K562 (cell line): ENCODE data around the gene VAPB. TPM values are rescaled to one million over a fixed set of nuclear protein-coding genes. Genes with fewer than 3 reads are reported as not detected.

Experiments
- BCOR ChIP-seq: fragments of 450-650 bp; IDR thresholded peaks from 2 replicates; pipeline ENCODE4 v1.6.1; 2016
- NFIX ChIP-seq: fragments of 250-450 bp; sonication (Bioruptor Pico); IDR thresholded peaks from 2 replicates; pipeline ENCODE4 v1.4.0; 2020; ENCODE audit warnings: low read depth, mild to moderate bottlenecking, moderate library complexity
- SMARCA5 ChIP-seq: fragments of 450-650 bp; IDR thresholded peaks from 2 replicates; pipeline ENCODE4 v1.6.1; 2016
- TAF9B ChIP-seq: fragments of 450-650 bp; IDR thresholded peaks from 2 replicates; pipeline ENCODE4 v1.6.1; 2018; ENCODE audit warnings: mild to moderate bottlenecking; ENCODE audit not compliant: partially characterized antibody
- TEAD4 ChIP-seq, 2 experiments: sonication (generic) in 1 of 2; formaldehyde crosslinking in 1 of 2; IDR thresholded peaks; 2 replicates each; pipeline versions ENCODE4 v1.6.1 to v1.8.0; 2012 to 2022; ENCODE audit warnings: borderline replicate concordance in 1 of 2, inconsistent platforms in 1 of 2, low read length in 1 of 2, mild to moderate bottlenecking in 1 of 2, missing genetic modification reagents in 1 of 2
- TRIM28 ChIP-seq: fragments of 450-650 bp; IDR thresholded peaks from 2 replicates; pipeline ENCODE4 v1.6.1; 2017
- ZBTB17 ChIP-seq: fragments of 450-650 bp; formaldehyde crosslinking; IDR thresholded peaks from 2 replicates; pipeline ENCODE4 v1.4.0; 2020; ENCODE audit warnings: mild to moderate bottlenecking
- ZBTB9 ChIP-seq: fragments of 450-650 bp; formaldehyde crosslinking; IDR thresholded peaks from 2 replicates; pipeline ENCODE4 v1.4.0; 2020; ENCODE audit warnings: mild to moderate bottlenecking, moderate library complexity
- ZFP1 ChIP-seq: fragments of 450-650 bp; formaldehyde crosslinking; IDR thresholded peaks from 2 replicates; pipeline ENCODE4 v1.4.0; 2020; ENCODE audit warnings: mild to moderate bottlenecking, mixed read lengths
- ZNF407 ChIP-seq: fragments of 450-650 bp; IDR thresholded peaks from 2 replicates; pipeline ENCODE4 v1.6.1; 2016; ENCODE audit warnings: low read depth
- ZNF592 ChIP-seq: fragments of 450-650 bp; IDR thresholded peaks from 2 replicates; pipeline ENCODE4 v1.6.1; 2017; ENCODE audit warnings: antibody characterized with exemption, mild to moderate bottlenecking
- ZNF699 ChIP-seq: fragments of 250-450 bp; sonication (Bioruptor Pico); IDR thresholded peaks from 2 replicates; pipeline ENCODE4 v1.8.0; 2021; ENCODE audit warnings: mild to moderate bottlenecking, moderate library complexity; ENCODE audit not compliant: insufficient replicate concordance
- ZNF766 ChIP-seq: fragments of 200-800 bp; sonication (Bioruptor generic); conservative IDR thresholded peaks from 2 replicates; pipeline ENCODE4 v1.6.1; 2016; ENCODE audit warnings: missing genetic modification characterization, missing compliant biosample characterization
- polyA plus RNA-seq, 8 experiments: library from polyadenylated mRNA; depleted of rRNA in 4 of 8; stranded (reverse) in 5 of 8; unstranded in 3 of 8; fragments of >200 nt; fragmentation: Nextera tagmentation in 2 of 8; fragmentation: Illumina TruSeq in 1 of 8; extraction: Ambion mirVana in 2 of 8; extraction: Trizol in 1 of 8; gene quantifications; 2 replicates each; pipeline versions ENCODE4 v1.2.1 to v1.2.3, GENCODE V29; 2011 to 2014; ENCODE audit warnings: inconsistent platforms in 1 of 8, missing spikeins in 1 of 8
- total RNA-seq, 7 experiments: library from RNA; depleted of rRNA in 6 of 7; stranded (reverse); fragments of >200 nt in 6 of 7; fragmentation: Illumina TruSeq in 2 of 7; extraction: Trizol in 2 of 7; gene quantifications; 2 replicates each; pipeline versions ENCODE4 v1.2.1 to v1.2.3, GENCODE V29; 2011 to 2021; ENCODE audit warnings: low replicate concordance in 1 of 7

Gene VAPB
- total and polyA plus RNA-seq, 9 of the 15 experiments (the other 6 are each of a cell fraction or from before 2014, with no cell fraction given), result 3.4 to 51.0 (median 27.9) TPM

- TF ChIP-seq ZNF407, result no peak
- TF ChIP-seq SMARCA5, result 0 out of 2 replicates have a peak, but pooled peaks have one; percentile 36
- TF ChIP-seq ZNF766, result no peak
- TF ChIP-seq ZBTB17 (CRISPR knock-in tag), result no peak
- TF ChIP-seq TAF9B, result peak; percentile 18
- no peak for TF ChIP-seq ZFP1
- no peak for TF ChIP-seq ZNF592
- TF ChIP-seq ZBTB9, result no peak
- TF ChIP-seq ZNF699 (CRISPR knock-in tag), result no peak
- 0 out of 2 replicates have a peak, but pooled peaks have one; percentile 15 for TF ChIP-seq BCOR
- TF ChIP-seq NFIX (CRISPR knock-in tag), result no peak
- TF ChIP-seq TRIM28, result peak; percentile 88
- TF ChIP-seq TEAD4 (IDR thresholded peaks at IDR 0.05; ENCODE audit: low read length), result no peak
- no peak for TF ChIP-seq TEAD4 (CRISPR knock-in tag; IDR thresholded peaks at IDR 0.05; ENCODE audit: borderline replicate concordance)
Measured at GRCh38 chr20:58486207-58486606, 97.2 kb downstream of the VAPB start (continued).
